ENCODE data around the gene FRMD4B. TPM values are rescaled to one million over a fixed set of nuclear protein-coding genes. Genes with fewer than 3 reads are reported as not detected.

Gene FRMD4B
- total RNA-seq, 4 donors from 2014 or later, result 10.5 to 22.0 (median 14.8) TPM

GRCh38 chr3:69216981-69217380 is 168.9 kb downstream of the FRMD4B start:
- Histone ChIP-seq H3K9me3 (no peaks in the 10 kb centered on the region), H3K27me3 (no peaks in the 10 kb centered on the region), H3K36me3 (peaks cover 0 to 3% (median 2%) of the 10 kb centered on the region in 4 donors), H3K4me3 (no peak overlapping the region), H3K27ac (replicated peaks in 1 of 4) (no peak overlapping the region), H3K4me1 (no peaks in the 10 kb centered on the region)
- TF ChIP-seq CTCF (IDR thresholded peaks at IDR 0.05) (no peak), EP300 (IDR thresholded peaks at IDR 0.05) (no peak), POLR2AphosphoS5 (IDR thresholded peaks at IDR 0.05) (no peak), POLR2A (IDR thresholded peaks at IDR 0.05; ENCODE audit: low read depth) (no peak)
- DNase-seq (ENCODE audit: extremely low spot score), result no peak
- intact Hi-C loops (cut with DNase I), result no loop called here
- WGBS, result 66% methylated on average over 5 of the region's 5 CpGs

DNA sequence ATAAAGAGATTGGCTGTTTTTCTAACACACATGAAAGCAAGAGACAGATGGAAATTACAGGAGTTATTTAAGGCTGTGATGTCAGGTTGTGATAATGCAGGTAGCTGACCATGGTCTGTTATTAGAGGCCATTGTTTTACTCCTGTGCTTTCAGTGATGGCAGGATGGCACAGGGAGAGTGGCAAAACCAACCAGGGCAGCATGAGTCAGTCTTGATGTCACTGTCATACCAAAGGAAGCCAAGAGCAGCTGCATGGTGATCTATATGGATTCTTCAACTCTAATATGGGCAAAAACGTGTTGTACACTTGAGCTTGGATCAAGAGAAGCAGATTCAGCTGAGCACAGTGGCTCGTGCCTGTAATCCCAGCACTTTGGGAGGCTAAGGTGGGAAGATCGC is 171.6 kb downstream of the FRMD4B start:
- no peak for DNase-seq (ENCODE audit: extremely low spot score)
- 52% methylated on average over 3 of the region's 3 CpGs for WGBS
- H3K27ac ChIP-seq (replicated peaks in 1 of 4), result no peak overlapping the region
- no peaks in the 10 kb centered on the region for H3K9me3 ChIP-seq
- TF ChIP-seq POLR2A (IDR thresholded peaks at IDR 0.05; ENCODE audit: low read depth) (no peak), EP300 (IDR thresholded peaks at IDR 0.05) (no peak), POLR2AphosphoS5 (IDR thresholded peaks at IDR 0.05) (no peak), CTCF (IDR thresholded peaks at IDR 0.05) (no peak)
- no peaks in the 10 kb centered on the region for H3K4me1 ChIP-seq
- intact Hi-C loops (cut with DNase I), result no loop called here
- H3K27me3 ChIP-seq, result no peaks in the 10 kb centered on the region
- no peak overlapping the region for H3K4me3 ChIP-seq
- peaks cover 0 to 8% (median 2%) of the 10 kb centered on the region in 4 donors for H3K36me3 ChIP-seq

DNA sequence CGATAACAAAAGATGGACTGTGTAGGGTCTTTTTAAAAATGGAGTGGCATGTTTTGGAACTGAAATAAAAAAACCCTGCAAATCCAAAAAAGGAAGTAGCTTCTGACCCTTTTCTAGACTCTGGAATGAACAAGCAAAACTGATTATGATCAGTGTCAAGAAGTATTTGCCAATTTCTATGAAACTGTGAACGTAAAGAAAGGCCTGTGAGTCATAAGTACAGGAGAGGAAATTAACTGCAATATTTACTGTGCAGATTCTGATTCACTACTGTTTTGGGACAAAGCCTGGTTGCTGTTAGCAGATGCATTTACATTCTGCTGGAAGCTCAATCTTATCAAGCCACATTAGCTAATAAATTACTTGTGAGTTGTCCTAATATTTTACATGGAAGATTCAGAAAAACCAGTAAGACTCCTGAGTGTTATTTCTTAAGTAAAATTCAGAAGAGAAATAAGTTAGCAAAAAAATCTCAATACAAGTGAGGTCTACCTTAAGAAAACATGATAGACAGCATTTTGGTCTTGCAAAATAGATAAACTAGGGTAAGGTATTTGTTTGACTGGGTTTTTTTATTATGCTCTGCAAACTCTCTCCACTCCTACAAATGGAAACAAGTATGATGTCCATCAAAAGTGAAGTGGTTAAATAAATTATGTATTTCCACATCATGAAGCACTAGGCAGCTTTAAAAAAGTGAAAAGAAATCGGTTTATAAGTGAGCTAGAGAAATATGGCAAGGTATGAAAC is 173.3 kb downstream of the FRMD4B start:
- WGBS, result 61% methylated on average over 3 of the region's 3 CpGs
- Histone ChIP-seq H3K4me1 (no peaks in the 10 kb centered on the region), H3K27ac (replicated peaks in 1 of 4) (no peak overlapping the region), H3K9me3 (no peaks in the 10 kb centered on the region), H3K4me3 (no peak overlapping the region), H3K27me3 (no peaks in the 10 kb centered on the region), H3K36me3 (peaks cover 0 to 8% (median 3%) of the 10 kb centered on the region in 4 donors)
- TF ChIP-seq CTCF (IDR thresholded peaks at IDR 0.05) (no peak), POLR2A (IDR thresholded peaks at IDR 0.05; ENCODE audit: low read depth) (no peak), POLR2AphosphoS5 (IDR thresholded peaks at IDR 0.05) (no peak), EP300 (IDR thresholded peaks at IDR 0.05) (no peak)
- intact Hi-C loops (cut with DNase I), result no loop called here
- DNase-seq (ENCODE audit: extremely low spot score), result no peak

DNA sequence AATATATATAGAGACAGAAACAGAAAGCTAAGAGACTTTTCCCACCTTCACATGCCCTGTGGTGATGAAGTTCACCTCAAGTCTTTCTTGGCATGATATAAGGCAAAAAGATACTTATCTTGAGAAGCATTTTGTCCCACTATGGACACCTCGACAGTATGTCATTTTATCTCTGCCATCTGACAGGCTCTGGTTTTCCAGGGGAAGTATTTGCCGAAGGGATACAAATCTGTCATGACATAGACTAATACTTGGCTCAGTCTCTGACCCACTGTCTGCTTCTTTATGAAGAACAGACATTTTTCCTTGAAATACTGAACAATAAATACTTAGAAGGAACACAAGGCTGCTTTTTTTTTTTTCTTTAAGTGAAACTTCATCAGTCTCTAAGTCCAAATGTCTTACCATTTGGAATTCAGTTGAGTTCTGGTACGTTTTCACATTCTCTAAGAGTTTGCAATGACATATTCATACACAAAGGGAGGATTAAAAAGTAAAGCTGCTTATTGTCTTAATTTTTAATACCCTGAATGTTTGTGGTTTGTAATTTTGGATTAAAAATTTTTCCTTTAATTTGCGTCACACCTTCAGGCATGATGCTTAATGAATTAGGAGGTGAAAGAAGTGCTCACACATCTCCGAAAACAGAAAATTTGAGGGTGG is 175.7 kb downstream of the FRMD4B start:
- intact Hi-C loops (cut with DNase I), result no loop called here
- Histone ChIP-seq H3K27ac (replicated peaks in 1 of 4) (no peak overlapping the region), H3K36me3 (peaks cover 0 to 8% (median 2%) of the 10 kb centered on the region in 4 donors), H3K27me3 (no peaks in the 10 kb centered on the region), H3K4me3 (no peak overlapping the region), H3K4me1 (no peaks in the 10 kb centered on the region), H3K9me3 (no peaks in the 10 kb centered on the region)
- TF ChIP-seq POLR2A (IDR thresholded peaks at IDR 0.05; ENCODE audit: low read depth), result no peak
- no peak for TF ChIP-seq POLR2AphosphoS5 (IDR thresholded peaks at IDR 0.05)
- no peak for TF ChIP-seq EP300 (IDR thresholded peaks at IDR 0.05)
- no peak for TF ChIP-seq CTCF (IDR thresholded peaks at IDR 0.05)
- WGBS, result 85% methylated on average over 5 of the region's 5 CpGs
- no peak for DNase-seq (ENCODE audit: extremely low spot score)

Data from esophagus muscularis mucosa (tissue), 4 donors.